ENCODE results near the gene ARHGAP33.

The ARHGAP33 gene

GRCh38 chr19:35796645-35797542 lies 21.5 kb downstream of the ARHGAP33 start:
- Histone ChIP-seq H3K9me3 (ENCODE audit: insufficient read depth, low read length, severe bottlenecking) (no peaks in the 10 kb centered on the region), H3K36me3 (ENCODE audit: insufficient read depth, low read length) (no peaks in the 10 kb centered on the region), H3K4me2 (ENCODE audit: insufficient read depth, low read length) (no peak overlapping the region), H3K79me2 (ENCODE audit: insufficient read depth, low read length) (no peaks in the 10 kb centered on the region), H3K27me3 (ENCODE audit: insufficient read depth, low read length, poor library complexity) (no peaks in the 10 kb centered on the region), H3K9ac (ENCODE audit: low read depth, low read length) (no peak overlapping the region), H3K27ac (ENCODE audit: low read length) (no peak overlapping the region), H2AFZ (ENCODE audit: low read depth, low read length) (no peak overlapping the region), H3K4me1 (ENCODE audit: insufficient read depth, low read length) (no peaks in the 10 kb centered on the region), H3K4me3 (ENCODE audit: low read depth in 1 of 2, low read length in 2 of 2) (no peak overlapping the region), H4K20me1 (ENCODE audit: insufficient read depth, low read length) (no peaks in the 10 kb centered on the region; the same call in 1 of the 2 replicates)
- no peak for TF ChIP-seq CTCF (IDR thresholded peaks at IDR 0.05; ENCODE audit: borderline replicate concordance, extremely low read depth, low read length, poor library complexity, severe bottlenecking)
- no peak for TF ChIP-seq EZH2 (IDR thresholded peaks at IDR 0.05; ENCODE audit: borderline replicate concordance, low read depth, low read length, severe bottlenecking)
- no peak for ATAC-seq (ENCODE audit: insufficient read depth, low read depth)
- no peak for DNase-seq

- Histone ChIP-seq H3K9ac (ENCODE audit: low read depth, low read length) (no peak overlapping the region), H3K27ac (ENCODE audit: low read length) (no peak overlapping the region), H3K4me1 (ENCODE audit: insufficient read depth, low read length) (no peaks in the 10 kb centered on the region), H3K27me3 (ENCODE audit: insufficient read depth, low read length, poor library complexity) (no peaks in the 10 kb centered on the region), H3K4me2 (ENCODE audit: insufficient read depth, low read length) (no peak overlapping the region), H3K4me3 (ENCODE audit: low read depth in 1 of 2, low read length in 2 of 2) (no peak overlapping the region), H2AFZ (ENCODE audit: low read depth, low read length) (no peak overlapping the region), H3K9me3 (ENCODE audit: insufficient read depth, low read length, severe bottlenecking) (no peaks in the 10 kb centered on the region), H4K20me1 (ENCODE audit: insufficient read depth, low read length) (no peaks in the 10 kb centered on the region), H3K36me3 (ENCODE audit: insufficient read depth, low read length) (no peaks in the 10 kb centered on the region), H3K79me2 (ENCODE audit: insufficient read depth, low read length) (no peaks in the 10 kb centered on the region)
- ATAC-seq (ENCODE audit: insufficient read depth, low read depth): no peak
- no peak for DNase-seq
- no peak for TF ChIP-seq EZH2 (IDR thresholded peaks at IDR 0.05; ENCODE audit: borderline replicate concordance, low read depth, low read length, severe bottlenecking)
- no peak for TF ChIP-seq CTCF (IDR thresholded peaks at IDR 0.05; ENCODE audit: borderline replicate concordance, extremely low read depth, low read length, poor library complexity, severe bottlenecking)
Observed at GRCh38 chr19:35797663-35798062, 22.3 kb downstream of the ARHGAP33 start.

- H4K20me1 ChIP-seq (ENCODE audit: insufficient read depth, low read length): no peaks in the 10 kb centered on the region
- TF ChIP-seq EZH2 (IDR thresholded peaks at IDR 0.05; ENCODE audit: borderline replicate concordance, low read depth, low read length, severe bottlenecking): no peak
- DNase-seq (no peak), ATAC-seq (ENCODE audit: insufficient read depth, low read depth) (no peak)
- H3K27ac ChIP-seq (ENCODE audit: low read length): no peak overlapping the region
- H3K4me1 ChIP-seq (ENCODE audit: insufficient read depth, low read length): no peaks in the 10 kb centered on the region
- H3K9ac ChIP-seq (ENCODE audit: low read depth, low read length): no peak overlapping the region
- no peaks in the 10 kb centered on the region for H3K79me2 ChIP-seq (ENCODE audit: insufficient read depth, low read length)
- H3K36me3 ChIP-seq (ENCODE audit: insufficient read depth, low read length): no peaks in the 10 kb centered on the region
- H3K9me3 ChIP-seq (ENCODE audit: insufficient read depth, low read length, severe bottlenecking): no peaks in the 10 kb centered on the region
- no peak overlapping the region for H3K4me2 ChIP-seq (ENCODE audit: insufficient read depth, low read length)
- H2AFZ ChIP-seq (ENCODE audit: low read depth, low read length): no peak overlapping the region
- no peak overlapping the region for H3K4me3 ChIP-seq (ENCODE audit: low read depth in 1 of 2, low read length in 2 of 2)
- H3K27me3 ChIP-seq (ENCODE audit: insufficient read depth, low read length, poor library complexity): no peaks in the 10 kb centered on the region
Observed at GRCh38 chr19:35801828-35802227, 26.5 kb downstream of the ARHGAP33 start.

GRCh38 chr19:35805526-35806102 lies 30.2 kb downstream of the ARHGAP33 start:
- H3K9ac ChIP-seq (ENCODE audit: low read depth, low read length): no peak overlapping the region
- H3K36me3 ChIP-seq (ENCODE audit: insufficient read depth, low read length): no peaks in the 10 kb centered on the region
- TF ChIP-seq EZH2 (IDR thresholded peaks at IDR 0.05; ENCODE audit: borderline replicate concordance, low read depth, low read length, severe bottlenecking): no peak
- no peak for TF ChIP-seq CTCF (IDR thresholded peaks at IDR 0.05; ENCODE audit: borderline replicate concordance, extremely low read depth, low read length, poor library complexity, severe bottlenecking)
- H3K4me1 ChIP-seq (ENCODE audit: insufficient read depth, low read length): no peaks in the 10 kb centered on the region
- H3K4me3 ChIP-seq (ENCODE audit: low read depth in 1 of 2, low read length in 2 of 2): no peak overlapping the region
- no peaks in the 10 kb centered on the region for H3K9me3 ChIP-seq (ENCODE audit: insufficient read depth, low read length, severe bottlenecking)
- H2AFZ ChIP-seq (ENCODE audit: low read depth, low read length): no peak overlapping the region
- ATAC-seq (ENCODE audit: insufficient read depth, low read depth) (no peak), DNase-seq (no peak)
- no peaks in the 10 kb centered on the region for H3K79me2 ChIP-seq (ENCODE audit: insufficient read depth, low read length)
- no peak overlapping the region for H3K27ac ChIP-seq (ENCODE audit: low read length)
- H3K27me3 ChIP-seq (ENCODE audit: insufficient read depth, low read length, poor library complexity): no peaks in the 10 kb centered on the region
- H4K20me1 ChIP-seq (ENCODE audit: insufficient read depth, low read length): no peaks in the 10 kb centered on the region
- no peak overlapping the region for H3K4me2 ChIP-seq (ENCODE audit: insufficient read depth, low read length)

All from DND-41 (cell line).